ENCODE results near the gene KDM2A.

The KDM2A gene

DNA sequence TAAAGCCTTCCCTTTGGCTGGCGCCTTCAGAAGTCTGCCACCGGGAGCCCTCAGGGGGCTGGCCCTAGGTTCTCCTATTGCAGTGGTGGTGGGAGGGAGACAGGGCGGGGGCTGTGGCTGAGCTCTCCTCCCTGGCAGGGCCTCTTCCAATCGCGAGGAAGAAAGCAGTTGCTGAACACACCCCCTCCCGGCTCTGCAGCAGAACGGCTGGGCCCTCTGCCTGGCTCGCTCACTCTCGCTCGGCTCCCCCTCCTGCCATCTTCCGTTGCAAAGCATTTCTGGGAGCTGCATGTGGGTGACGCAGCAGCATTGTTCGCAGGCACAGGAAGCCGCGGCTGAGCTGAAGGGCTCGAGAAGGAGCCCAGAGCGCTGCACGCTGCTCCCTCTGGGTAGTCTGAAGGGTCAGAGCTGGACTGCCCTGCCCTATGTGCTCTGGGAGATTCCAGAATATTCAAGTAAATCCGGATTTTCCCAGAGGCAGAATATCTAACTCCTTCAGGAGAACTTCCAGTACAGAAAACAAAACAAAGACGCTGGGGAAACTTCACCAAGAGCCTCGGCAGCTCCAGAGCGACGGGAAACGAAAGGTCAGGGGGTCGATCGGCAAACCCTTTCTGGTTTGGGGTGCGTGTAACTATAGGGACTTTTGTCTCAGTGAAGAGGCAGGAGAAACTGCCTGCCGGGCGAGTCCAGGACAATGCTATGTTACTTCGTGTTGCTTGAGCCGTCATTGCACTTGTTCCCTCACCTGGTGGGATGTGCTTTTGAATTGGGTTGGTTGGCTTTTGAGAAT is 120.9 kb downstream of the KDM2A start:
- peak; percentile 99 for DNase-seq

DNA sequence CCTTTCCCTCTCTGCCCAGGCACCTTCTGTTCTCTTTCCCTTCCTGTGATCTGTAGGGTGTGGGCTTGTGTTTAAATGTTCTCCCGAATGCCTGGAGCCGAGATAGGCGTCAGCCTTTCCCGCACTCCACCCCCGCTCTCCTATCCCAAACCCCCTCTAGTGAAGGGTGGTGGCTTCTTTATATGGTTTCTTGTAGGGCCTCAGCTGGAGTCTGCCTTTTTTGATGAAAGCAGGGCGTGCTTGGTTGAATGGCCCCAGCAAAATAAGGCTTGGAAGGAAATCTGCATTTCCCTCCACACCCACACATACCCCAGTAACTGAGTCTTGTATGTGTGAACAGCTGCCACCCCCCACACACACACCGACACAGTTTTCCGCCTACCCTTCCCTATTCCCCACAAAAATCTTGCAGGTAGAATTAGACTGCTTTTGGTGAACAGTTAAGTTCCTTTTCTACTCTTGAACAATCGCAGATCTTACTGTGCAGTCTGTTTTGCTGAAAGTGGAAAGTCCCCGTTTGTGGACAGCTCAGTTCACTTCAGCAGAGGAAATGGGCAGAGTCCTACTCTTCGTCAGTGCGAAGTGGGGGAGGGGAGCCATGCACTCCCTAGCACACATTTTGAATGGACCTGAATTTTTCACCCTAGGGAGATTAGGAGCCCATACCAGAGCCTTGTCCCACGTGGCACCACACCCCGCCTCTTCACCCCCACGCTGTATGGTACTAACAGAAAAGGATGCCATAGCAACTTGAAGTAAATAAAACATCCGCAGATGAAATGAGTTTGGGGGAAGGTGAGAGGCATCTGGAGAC is 121.7 kb downstream of the KDM2A start:
- peak; percentile 64 for DNase-seq

DNA sequence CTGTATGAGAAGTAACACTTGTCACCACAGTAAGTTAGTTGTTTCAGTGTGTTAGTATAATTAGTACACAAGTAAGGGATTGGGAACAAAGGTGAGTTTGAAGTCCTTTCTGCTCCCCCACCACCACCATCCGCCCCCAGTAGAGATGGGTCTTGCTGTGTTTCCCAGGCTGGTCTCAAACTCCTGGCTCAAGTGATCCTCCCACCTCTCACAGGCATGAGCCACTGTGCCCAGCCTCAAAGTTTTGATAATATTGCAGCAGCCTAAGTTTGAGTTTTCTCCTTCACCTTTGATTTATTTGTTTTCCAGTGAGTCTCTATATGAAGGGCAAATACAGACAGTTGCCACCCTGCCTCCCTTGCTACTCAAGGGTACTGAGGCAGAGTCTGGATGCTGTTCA is 123.5 kb downstream of the KDM2A start:
- DNase-seq = no peak

DNA sequence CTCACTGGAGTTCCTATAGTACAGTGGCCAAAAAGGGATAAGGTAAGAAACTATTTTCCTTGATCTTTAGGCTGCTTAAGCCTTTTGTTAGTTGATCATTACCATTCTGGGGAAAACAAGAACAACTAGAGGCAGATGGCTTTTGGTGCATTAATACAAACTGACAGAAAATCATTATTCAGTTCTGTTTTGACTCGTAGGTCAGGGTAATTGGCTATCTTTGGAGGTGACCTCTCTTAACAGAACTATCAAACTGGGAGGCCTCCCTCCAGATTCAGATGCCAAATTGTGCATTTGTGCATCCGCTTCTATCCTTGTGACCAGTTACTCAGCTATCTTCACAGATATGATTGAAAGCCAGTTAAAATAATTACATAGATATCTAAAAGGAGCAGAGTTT is 124.0 kb downstream of the KDM2A start:
- DNase-seq = no peak

DNA sequence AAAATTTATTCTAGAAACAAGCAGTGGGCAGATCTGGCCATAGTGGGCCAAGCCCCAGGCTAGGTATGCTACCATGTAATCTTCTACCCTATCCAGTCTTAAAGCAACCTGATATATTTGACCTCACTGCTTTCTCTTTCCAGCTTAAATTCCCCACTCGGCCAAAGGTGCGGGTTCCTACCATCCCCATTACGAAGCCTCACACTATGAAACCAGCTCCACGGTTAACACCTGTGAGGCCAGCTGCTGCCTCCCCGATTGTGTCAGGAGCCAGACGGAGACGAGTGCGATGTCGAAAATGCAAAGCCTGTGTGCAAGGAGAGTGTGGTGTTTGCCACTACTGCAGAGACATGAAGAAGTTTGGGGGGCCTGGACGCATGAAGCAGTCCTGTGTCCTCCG is 126.0 kb downstream of the KDM2A start:
- no peak for DNase-seq

DNA sequence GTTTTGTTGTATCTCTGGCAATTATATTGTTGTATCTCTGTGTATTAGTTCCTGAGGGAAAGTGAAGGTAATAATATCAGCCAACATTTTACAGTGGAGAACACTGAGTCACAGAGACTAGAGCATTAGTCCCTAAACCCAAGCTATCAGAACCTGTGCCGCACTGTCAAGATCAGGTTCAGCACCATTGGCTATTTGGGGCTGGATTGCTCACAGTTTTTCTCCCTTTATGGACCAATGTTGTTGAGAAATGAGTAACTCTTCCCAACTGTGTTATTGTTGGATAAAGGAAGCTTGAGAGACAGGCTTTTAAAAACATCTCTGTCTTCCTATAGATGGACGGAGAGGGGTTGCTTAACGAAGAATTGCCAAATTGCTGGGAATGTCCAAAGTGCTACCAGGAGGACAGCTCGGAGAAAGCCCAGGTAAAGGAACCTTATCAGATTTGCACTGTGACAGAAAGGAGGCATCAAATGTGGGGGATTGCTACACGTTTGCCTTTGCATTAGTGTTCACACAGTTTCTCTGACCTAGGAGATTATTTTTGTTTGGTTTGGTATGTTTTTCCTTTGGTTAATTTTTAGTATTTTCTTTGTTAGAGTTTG is 129.0 kb downstream of the KDM2A start:
- DNase-seq = no peak

DNA sequence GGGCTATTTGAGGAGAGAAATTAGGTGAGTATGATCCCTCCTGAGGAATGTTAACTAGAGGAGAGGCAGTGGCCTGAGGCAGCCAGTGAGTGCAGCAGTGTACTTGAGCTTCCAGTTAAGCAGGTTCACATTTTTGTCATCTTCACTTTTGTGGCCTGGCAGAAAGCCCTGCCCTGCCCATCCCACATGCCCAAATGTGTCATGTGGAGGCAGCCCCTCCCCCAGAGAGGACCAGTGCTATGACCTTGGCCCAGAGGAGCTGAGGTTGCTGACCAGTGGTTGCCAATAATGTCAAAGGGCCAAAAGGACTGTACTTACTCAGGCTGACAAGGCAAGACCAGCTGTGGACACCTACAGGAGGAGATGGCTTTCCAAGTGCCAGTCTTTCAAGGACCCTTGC is 129.6 kb downstream of the KDM2A start:
- peak; percentile 23 for DNase-seq

DNA sequence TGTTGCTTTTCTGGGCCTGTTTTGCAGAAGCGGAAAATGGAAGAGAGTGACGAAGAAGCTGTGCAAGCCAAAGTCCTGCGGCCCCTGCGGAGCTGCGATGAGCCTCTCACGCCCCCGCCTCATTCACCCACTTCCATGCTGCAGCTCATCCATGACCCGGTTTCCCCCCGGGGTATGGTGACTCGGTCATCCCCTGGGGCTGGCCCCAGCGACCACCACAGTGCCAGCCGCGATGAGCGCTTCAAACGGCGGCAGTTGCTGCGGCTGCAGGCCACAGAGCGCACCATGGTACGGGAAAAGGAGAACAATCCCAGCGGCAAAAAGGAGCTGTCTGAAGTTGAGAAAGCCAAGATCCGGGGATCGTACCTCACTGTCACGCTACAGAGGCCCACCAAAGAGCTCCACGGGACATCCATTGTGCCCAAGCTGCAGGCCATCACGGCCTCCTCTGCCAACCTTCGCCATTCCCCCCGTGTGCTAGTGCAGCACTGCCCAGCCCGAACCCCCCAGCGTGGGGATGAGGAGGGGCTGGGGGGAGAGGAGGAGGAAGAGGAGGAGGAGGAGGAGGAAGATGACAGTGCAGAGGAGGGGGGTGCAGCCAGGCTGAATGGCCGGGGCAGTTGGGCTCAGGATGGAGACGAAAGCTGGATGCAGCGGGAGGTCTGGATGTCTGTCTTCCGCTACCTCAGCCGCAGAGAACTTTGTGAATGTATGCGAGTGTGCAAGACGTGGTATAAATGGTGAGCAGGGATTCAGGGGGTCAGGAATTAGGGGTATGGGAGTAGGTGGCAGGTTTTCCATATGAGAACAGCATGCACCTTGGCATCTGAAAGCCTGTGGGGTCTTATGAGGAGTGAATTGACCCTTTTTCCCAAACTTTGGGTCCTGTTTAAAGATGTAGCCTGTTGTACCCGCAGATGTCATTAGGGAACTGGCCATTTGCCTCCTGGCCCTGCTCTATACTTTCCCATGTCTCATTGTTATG is 131.3 kb downstream of the KDM2A start:
- DNase-seq = no peak

DNA sequence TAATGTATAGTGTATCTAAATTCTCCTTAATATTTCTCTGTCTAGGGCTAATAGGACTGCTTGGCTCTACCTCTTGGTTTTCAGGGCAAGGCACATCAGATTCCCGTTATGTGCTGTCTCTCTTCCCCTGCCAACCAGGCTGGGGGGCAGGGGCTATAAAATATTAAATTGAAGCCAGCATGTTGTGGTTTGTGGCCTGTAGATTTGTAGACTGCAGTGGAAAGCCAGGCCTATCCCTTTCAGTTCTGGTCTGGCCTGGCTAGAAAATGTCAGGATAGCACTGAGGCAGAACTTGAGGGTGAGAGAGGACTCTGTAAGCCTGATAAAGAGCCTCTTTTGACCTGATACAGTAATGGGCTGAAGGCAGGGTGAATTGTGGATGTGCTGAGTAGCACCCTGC is 132.8 kb downstream of the KDM2A start:
- DNase-seq = no peak

DNA sequence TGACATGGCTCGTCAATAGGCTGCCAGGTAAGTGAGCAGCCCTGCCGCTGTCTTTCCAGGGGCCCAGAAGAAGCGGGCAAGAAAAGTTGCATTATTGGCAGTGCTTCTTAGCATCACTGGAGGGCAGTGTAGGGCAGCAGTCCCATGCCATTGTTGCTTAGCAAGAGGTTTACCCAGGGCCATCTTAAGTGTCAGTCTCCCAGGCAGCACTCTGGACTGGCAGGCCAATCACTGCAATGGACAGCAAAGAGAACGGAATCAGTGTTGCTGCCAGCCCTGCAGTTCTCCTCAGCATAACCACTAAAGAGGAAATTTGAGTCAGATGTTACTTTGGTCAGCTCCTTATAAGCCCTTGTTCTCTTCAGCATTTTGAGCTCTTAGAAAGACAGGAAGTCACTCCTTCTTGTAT is 133.8 kb downstream of the KDM2A start:
- peak; percentile 38 for DNase-seq

DNA sequence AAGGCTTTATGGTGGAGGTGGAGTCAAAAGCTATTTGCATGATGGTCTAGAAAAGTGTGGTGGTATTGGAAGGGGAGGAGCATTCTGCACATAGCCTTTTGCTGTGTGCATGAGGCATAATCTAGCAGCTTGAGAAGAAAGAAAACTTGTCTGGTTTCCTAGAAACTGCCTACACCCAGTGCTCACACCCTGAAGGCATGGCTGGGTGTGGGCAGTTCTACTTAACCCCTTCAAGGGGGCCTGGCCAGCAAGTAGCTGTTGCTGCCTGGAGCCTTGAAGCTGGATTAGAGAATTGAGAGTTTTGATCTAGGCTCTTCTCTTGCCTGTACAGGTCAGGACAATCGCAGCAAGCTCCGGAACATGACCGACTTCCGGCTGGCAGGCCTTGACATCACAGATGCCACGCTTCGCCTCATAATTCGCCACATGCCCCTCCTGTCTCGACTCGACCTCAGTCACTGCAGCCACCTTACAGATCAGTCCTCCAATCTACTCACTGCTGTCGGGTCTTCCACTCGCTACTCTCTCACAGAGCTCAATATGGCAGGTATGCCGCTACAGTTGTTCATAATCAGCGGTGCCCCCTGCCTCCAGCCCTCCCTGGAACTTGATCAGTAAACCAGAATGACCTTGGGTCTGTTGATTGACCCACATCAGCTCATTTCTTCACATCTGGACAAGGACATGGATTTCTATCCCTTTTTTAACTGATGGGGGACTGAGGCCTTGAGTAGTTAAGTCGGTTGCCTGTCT is 135.0 kb downstream of the KDM2A start:
- DNase-seq = no peak

DNA sequence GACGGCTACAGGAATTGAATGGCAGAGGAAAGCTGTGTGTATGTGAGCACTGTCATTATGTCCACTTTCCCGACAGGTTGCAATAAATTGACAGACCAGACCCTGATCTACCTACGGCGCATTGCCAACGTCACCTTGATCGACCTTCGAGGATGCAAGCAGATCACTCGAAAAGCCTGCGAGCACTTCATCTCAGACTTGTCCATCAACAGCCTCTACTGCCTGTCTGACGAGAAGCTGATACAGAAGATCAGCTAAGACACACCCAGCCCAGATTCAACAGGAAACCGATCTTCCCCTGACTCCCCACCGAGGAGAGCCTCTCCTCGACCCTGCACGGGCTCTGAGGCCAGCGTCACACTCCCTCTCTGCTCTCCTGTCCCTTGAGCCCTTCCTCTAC is 135.7 kb downstream of the KDM2A start:
- DNase-seq = no peak

DNA sequence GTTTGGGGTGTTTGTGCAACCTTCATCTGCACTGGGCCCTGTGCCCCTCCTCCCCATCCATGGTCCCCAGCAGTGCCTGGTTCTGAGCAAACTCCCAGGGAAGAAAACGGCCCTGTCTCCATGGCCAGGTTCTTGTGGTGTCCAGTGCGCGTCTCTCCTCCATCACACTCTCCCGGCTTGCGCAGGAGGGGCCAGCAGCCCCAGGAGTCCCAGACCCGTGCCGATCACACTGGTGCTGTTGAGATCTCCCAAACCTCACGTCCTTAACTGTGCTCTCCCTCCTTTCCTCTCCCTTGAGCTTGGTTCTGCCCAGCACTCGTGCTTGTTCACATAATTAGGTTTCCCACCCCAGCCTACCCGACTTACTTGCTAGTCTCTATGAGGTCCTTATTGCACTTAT is 136.3 kb downstream of the KDM2A start:
- DNase-seq = no peak

DNA sequence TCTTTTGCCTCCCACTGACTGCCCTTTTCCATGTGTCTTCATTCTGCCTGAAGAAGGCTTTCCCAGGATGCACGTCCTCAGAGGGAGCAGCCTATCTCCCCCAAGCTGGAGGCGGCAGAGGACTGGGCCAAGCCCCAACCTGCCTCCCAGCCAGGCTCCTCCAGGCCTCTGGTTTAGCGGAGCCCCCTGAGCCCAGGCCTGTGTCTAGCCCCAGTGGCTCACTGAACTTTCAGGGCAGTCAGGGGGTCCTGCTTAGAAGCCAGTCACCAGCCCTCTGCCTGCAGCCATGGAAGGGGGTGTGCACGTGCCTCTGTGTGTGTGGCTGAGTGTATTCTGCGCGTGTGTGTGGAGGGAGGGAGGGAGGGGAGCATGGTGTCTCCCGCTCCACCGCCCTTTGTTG is 136.8 kb downstream of the KDM2A start:
- DNase-seq = no peak

DNA sequence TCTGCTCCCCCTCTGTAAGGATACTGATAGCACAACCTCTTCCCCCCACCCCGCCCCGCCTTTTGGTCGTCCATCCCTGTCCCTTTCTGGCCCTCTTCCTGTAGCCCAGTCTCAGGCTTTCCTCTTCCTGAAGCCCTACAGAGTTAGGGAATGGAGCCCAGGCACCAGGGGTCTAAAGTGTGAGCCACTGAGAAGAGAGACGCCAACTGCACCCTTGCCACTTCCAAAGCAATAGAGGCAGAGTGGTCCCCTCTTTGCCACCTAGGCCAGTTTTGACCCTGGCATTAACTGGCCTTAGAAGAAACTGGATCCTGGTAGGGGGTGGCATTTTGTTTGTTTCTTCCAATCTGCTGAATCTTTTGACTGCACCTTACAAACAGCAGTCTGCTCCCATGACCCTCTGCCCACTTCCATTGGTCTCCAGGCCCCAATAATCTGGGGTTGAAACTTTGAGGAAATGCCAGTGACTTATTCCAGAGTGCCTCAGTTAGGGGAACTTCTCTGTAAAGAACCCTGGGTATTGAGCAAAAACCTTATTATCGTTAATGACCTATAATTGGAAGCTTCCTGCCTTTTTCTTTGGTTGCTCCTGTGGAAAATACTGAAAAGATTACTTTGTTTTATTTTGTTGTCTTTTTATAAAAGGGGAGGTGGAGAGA is 137.5 kb downstream of the KDM2A start:
- DNase-seq = no peak

DNA sequence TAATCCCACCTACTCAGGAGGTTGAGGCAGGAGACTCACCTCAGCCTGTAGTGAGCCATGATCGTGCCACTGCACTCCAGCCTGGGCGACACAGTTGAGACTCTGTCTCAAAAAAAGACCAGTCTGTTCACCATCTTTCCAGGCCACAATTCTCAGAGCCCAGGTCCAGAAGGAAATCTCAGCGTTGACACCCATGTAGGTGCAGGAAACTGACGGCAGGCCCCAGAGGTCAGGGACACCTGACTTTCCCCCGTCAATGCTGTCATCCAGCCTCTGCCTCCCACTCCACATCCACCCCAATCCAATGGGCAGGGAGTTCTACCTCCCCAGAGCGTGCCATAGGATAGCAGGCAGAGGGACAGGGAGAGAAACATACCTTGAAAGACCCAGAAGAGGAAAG is 141.3 kb downstream of the KDM2A start:
- no peak for DNase-seq

DNA sequence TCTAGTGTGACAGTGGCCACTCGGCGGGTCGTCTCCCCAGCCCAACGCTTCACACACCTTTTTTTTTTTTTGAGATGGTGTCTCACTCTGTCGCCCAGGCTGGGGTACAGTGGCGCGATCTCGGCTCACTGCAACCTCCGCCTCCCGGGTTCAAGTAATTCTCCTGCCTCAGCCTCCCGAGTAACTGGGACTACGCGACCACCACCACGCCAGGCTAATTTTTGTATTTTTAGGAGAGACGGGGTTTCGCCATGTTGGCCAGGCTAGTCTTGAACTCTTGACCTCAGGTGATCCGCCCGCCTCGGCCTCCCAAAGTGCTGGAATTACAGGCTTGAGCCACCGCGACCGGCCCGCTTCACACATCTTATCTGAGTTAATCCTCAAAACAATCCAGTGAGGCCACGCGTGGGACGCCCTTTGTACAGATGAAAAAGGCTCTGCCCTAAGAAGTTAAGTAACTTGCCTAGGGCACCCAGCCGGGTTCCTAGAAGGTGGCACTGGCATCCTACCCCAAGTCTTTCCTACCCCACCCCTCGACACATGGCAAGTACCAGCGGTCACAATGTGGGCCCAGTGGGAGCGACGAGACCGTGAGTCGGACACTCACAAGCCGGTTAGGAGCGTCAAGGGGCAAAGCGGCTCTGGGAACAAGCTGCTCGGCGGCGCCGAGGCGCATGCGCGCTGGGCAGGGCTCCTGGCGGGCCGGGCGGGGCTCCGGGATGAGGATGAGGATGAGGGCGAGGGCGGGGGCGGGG is 142.0 kb downstream of the KDM2A start:
- DNase-seq = peak; percentile 7

DNA sequence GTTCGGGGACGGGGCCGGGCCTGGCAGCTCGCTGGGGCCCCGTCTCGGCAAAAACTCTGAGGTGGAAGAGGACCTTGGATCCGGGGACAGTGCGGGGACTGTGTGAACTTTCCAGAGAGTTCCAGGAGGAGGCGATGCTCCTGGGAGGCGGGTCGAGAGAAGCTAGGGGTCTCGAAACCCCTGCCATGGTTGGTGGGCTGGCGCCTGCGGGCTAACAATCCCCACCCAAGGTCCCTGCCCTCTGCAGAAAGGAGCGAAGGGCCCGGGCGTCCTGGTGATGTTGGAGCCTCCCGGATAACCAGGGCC is 142.5 kb downstream of the KDM2A start:
- no peak for DNase-seq

DNA sequence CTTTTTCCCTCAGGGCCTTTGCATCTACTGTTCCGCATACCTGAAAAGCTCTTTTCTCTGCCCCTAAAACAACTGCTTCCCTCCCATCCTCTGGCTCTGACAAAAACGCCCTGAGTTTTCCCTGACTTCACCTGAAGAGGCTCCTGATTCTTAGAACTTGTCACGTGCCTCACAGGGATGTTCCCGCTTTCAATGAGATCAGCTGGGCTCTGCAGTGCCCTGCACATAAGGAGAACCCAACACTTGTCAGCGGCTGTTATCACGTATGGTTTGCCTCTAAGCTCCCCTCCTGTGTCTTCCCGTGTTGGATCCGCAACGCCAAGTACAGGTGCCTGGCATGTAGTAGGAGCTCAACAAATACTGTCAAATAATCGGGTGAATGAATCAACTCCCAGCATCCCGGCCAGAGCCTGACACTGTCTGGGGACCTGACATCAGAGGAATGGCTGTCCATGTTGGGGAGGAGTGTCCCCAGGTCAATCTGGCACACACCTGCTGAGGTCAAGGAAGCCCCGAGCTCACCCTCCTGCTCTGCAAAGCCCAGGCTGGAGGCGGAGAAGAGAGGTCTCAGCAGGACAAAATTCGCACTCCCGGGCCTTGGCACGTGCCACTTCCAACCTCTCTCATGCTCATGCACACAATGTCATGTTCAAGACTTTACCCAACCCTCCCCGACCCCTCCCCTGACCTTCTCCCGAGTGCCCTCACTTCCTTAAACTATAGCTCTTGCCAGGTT is 143.1 kb downstream of the KDM2A start:
- no peak for DNase-seq

Measured in HCEC 1CT (cell line).